Measurements from ENCODE around the gene FBXL7.

The FBXL7 gene

DNA sequence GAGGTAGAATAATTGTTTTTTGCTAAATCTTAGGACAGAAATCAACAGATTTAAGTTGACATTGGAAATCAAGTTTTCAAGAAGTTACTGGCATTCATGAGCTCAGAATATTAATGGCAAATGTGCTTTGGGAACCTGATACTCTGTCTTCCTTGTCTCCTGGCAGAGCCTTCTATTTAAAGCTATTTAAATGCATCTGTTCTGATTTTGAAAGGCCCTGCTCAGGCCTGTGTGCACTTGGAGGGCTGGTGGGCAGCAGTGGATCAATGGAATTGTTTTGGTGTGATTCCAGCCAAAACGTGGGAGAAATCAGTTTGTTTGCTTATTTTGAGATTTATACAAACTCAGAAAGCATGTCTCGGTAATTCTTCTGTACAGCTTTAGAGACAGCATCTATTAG is 38.5 kb downstream of the FBXL7 start:
- DNase-seq (ENCODE audit: low read depth in 1 of 2, low spot score in 1 of 2) = no peak

DNA sequence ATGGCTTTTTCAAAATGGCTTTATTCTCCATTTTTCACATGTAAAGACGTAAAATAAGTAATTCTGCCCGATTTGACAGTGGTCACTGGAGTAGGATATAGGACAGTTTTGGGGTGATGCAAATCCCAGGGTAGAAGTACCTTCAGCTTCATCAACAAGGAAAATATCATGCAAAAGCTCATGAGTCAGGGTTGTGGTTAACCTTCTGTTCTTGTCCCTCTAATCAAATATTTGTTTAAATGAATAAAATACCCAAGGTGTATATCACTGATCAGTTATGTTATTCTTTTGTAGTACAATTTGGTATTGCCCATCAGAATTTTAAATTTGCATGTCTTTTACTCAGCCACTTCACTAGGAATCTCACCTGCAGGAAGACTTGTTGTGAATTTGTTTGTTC is 40.0 kb downstream of the FBXL7 start:
- no peak for DNase-seq (ENCODE audit: low read depth in 1 of 2, low spot score in 1 of 2)

- DNase-seq (ENCODE audit: low read depth in 1 of 2, low spot score in 1 of 2) = no peak
These were observed 44.1 kb downstream of the FBXL7 start for GRCh38 chr5:15544039-15544438.

GRCh38 chr5:15545082-15545481 is 45.1 kb downstream of the FBXL7 start:
- DNase-seq (ENCODE audit: low read depth in 1 of 2, low spot score in 1 of 2) = no peak

DNA sequence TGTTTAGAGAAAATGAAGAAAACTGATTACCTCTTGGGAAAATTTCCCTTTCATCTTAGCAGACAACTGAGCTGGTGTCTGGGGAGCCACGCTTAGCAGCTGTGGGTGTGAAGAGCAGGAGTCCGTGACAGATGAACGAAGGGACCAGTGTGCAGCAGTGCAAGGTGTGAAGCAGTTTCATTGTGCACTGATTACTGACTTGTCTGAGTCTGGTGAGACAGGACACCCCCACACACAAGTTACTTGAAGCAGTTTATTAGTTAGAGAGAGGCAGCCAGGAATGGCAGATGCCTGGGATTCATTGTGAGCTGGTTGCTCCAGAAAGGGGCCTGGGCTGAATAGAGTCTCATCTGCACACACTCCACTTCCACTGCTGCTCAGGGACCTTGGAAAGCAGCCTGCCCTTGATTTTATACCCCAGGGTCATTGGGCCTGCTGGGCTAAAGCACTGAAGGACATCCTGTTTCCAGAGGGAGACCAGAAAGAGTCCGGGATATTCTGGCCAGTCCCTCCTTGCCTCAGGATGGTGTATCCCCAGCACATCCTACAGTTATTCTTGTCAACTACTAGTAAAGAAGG is 47.4 kb downstream of the FBXL7 start:
- DNase-seq (ENCODE audit: low read depth in 1 of 2, low spot score in 1 of 2) = no peak

DNA sequence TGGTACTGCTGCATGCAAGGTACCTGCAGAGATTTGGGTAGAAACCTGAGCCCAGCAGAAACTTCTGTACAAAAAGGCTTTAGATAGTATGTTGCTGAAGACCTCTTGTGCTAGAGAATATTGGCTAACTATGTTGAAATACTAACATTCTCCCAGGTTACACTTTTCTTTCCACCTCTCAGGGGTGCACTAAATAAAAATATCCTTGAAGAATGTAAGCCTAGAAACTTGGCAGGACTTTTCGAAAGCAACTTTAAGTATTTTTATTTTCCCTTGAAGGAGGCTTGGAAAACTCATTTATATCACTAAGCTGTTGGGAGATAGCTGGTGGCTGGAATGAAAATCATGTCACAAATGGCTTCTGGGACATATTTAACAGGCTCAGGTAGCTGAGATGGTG is 50.0 kb downstream of the FBXL7 start:
- DNase-seq (ENCODE audit: low read depth in 1 of 2, low spot score in 1 of 2) = no peak

GRCh38 chr5:15550502-15551112 is 50.6 kb downstream of the FBXL7 start:
- DNase-seq (ENCODE audit: low read depth in 1 of 2, low spot score in 1 of 2) = no peak

DNA sequence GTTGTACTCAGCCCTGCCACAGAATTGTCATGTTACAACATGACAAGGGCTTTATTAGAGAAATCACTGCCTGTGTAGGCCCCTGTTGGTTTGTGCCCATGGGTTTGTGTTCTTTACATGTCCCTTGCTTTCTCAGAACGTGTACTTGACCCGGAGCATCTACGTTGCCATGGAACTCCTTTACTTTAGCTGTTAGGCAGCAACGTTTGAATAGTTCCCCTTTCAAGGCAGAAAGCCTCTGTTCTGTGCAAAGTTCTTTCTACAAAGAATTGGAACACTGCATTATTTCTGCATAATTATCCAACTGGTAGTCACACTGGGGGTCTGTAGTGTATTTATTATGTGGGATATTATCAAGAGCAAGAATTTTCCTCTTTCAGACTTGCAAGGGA is 51.1 kb downstream of the FBXL7 start:
- no peak for DNase-seq (ENCODE audit: low read depth in 1 of 2, low spot score in 1 of 2)

- no peak for DNase-seq (ENCODE audit: low read depth in 1 of 2, low spot score in 1 of 2)
These were observed 54.6 kb downstream of the FBXL7 start for GRCh38 chr5:15554542-15554941.

- DNase-seq (ENCODE audit: low read depth in 1 of 2, low spot score in 1 of 2) = no peak
These were observed 55.2 kb downstream of the FBXL7 start for GRCh38 chr5:15555176-15555575.

DNA sequence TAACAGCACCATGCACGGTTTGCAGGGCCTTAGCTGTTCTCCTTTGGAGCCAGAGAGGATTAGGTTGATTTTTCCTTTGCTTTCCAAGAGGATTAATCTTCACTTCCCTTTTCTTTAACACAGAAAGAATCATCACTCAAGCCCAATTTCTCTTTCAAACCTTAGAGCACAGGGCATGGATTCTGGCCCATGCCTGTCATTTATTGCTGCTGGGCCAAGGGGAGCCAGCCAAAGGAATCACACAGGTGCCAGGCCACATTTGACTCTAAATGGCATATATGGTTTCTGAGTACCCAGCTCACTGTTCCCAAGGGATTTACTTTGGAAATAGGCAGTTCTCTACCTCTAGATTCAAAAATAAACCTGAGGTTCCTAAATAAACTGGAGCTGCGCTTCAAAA is 58.3 kb downstream of the FBXL7 start:
- no peak for DNase-seq (ENCODE audit: low read depth in 1 of 2, low spot score in 1 of 2)

GRCh38 chr5:15558681-15559080 is 58.7 kb downstream of the FBXL7 start:
- no peak for DNase-seq (ENCODE audit: low read depth in 1 of 2, low spot score in 1 of 2)

GRCh38 chr5:15560421-15560820 is 60.4 kb downstream of the FBXL7 start:
- no peak for DNase-seq (ENCODE audit: low read depth in 1 of 2, low spot score in 1 of 2)

- no peak for DNase-seq (ENCODE audit: low read depth in 1 of 2, low spot score in 1 of 2)
These were observed 64.5 kb downstream of the FBXL7 start for GRCh38 chr5:15564523-15564922.

GRCh38 chr5:15564957-15565356 is 65.0 kb downstream of the FBXL7 start:
- DNase-seq (ENCODE audit: low read depth in 1 of 2, low spot score in 1 of 2) = no peak

- DNase-seq (ENCODE audit: low read depth in 1 of 2, low spot score in 1 of 2) = no peak
These were observed 66.3 kb downstream of the FBXL7 start for GRCh38 chr5:15566306-15566705.

- DNase-seq (ENCODE audit: low read depth in 1 of 2, low spot score in 1 of 2) = no peak
These were observed 66.8 kb downstream of the FBXL7 start for GRCh38 chr5:15566789-15567188.

DNA sequence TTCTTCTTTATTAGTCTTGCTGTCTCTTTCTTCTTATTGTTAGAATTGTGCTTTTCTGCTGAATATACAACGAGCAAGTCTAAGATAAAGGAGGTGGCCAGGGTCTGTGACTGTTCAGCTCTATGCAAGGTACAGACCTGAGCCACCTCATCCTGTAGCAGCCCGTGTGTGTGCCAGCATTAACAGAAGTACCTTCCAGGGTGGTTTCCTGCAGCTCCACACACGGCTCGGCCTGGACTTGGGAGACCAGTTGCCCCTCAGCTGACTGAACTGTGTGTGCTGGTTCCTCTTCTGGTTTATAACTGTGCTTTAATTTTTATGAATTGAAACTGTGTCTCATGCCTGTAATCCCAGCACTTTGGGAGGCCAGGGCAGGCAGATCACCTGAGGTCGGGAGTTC is 70.5 kb downstream of the FBXL7 start:
- no peak for DNase-seq (ENCODE audit: low read depth in 1 of 2, low spot score in 1 of 2)

- DNase-seq (ENCODE audit: low read depth in 1 of 2, low spot score in 1 of 2) = no peak
These were observed 71.1 kb downstream of the FBXL7 start for GRCh38 chr5:15571081-15571480.

GRCh38 chr5:15571618-15572017 is 71.6 kb downstream of the FBXL7 start:
- DNase-seq (ENCODE audit: low read depth in 1 of 2, low spot score in 1 of 2) = no peak

GRCh38 chr5:15573590-15573989 is 73.6 kb downstream of the FBXL7 start:
- no peak for DNase-seq (ENCODE audit: low read depth in 1 of 2, low spot score in 1 of 2)

DNA sequence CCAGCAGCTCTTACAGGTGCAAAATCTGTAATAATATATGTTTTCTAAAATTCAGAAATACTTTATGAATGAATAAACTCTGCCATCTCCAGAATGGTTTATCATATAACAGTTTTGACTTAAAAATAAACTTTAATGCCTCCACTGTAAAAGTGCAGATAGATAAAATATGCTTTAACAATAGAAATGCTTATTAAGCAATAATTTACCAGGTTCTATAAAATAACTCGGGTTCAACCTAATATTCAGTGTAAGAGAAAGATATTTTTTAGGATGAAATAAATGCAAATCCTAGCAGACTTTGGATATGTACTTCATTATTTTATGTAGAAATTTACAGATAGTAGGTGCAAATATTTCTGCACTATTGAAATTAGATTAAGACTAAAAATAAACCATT is 74.1 kb downstream of the FBXL7 start:
- DNase-seq (ENCODE audit: low read depth in 1 of 2, low spot score in 1 of 2) = no peak

- DNase-seq (ENCODE audit: low read depth in 1 of 2, low spot score in 1 of 2) = no peak
These were observed 74.9 kb downstream of the FBXL7 start for GRCh38 chr5:15574806-15575325.
